HT1080 (cell line): ENCODE data around the gene PHYKPL. TPM values are rescaled to one million over a fixed set of nuclear protein-coding genes. Genes with fewer than 3 reads are reported as not detected.

ENCODE experiments used
- DNase-seq: peaks from one replicate; pipeline ENCODE4 v3.0.0-alpha.2; 2015; ENCODE audit warnings: low read depth
- polyA plus RNA-seq, 2 experiments: library from polyadenylated mRNA; depleted of rRNA; stranded (reverse); fragments of >200 nt; gene quantifications; 2 replicates each; pipeline ENCODE4 v1.2.3, GENCODE V29; 2015
- total RNA-seq: library from RNA; depleted of rRNA; stranded (reverse); fragments of >200 nt; shearing (Covaris generic); gene quantifications from 2 replicates; pipeline ENCODE4 v1.2.3, GENCODE V29; 2014; rRNA removed

PHYKPL gene
- 11.8 and 12.8 TPM in 2 replicates for total RNA-seq
- polyA plus RNA-seq (2015; cell fraction: cytosol; rRNA removed): 10.3 and 12.3 TPM in 2 replicates
- 44.0 and 47.7 TPM in 2 replicates for polyA plus RNA-seq (2015; cell fraction: nucleus; rRNA removed)

- DNase-seq: peak; percentile 62
These were observed at the start of gene PHYKPL for GRCh38 chr5:178232124-178232919. Gene PHYKPL (minus strand): TSS chr5:178232802. CDS start chr5:178232550, 252 bp downstream.

GRCh38 chr5:178282391-178282790, 49.8 kb upstream of the PHYKPL start:
- no peak for DNase-seq

DNA sequence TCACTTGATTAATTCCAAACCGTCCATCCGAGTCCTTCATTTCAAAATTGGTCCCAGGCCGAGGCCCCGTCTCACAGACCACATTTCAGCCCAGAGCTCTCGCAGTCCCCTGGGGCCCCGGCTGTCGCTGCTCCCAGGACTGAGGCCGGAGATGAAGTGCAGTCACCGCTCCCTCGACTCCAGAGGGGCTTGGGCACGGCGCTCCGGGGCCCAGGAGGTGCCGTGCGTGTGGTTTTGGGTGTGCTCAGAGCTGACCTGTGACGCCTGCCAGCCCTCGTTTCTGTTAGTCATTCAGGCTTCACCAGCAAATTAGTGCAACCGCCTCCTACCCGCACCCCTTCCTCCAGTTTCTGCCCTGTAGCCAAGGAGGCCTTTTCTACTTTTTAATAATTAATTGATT, 48.7 kb upstream of the PHYKPL start:
- no peak for DNase-seq

GRCh38 chr5:178280631-178281030, 48.0 kb upstream of the PHYKPL start:
- no peak for DNase-seq

GRCh38 chr5:178279723-178280438, 47.3 kb upstream of the PHYKPL start:
- peak; percentile 51 for DNase-seq

DNA sequence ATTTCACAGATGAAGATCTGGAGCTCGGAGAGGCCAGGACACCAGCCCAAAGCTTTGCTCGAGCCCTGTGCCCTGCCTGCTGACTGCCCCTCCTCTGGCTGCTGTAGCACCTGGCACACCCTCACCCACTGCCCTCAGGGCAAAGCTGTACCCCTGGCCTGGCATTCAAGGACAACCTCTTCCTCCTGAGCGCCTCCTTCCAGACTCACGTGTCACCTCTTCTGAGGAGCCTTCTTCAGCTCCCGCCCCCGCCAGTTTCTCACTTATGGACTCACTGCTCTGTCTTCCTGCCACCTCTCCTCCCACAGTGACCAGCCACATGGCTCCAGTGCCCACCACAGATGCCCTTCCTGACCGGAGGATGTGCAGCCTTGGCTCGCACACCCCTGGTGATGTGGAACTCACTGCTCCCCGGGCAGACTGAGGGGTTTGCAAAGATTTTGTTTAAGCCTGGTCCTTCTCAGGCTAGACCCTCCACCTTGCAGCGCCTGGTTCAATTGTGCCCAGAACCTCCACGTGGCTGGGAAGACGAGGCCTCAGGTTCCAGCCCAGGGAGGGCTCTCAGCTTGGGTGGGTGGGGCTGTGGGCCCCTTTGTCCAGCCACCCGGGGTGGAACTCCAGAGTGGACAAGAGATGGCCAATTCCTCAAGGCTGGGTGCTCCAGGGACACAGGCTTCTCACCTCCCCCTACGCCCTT, 46.6 kb upstream of the PHYKPL start:
- no peak for DNase-seq

GRCh38 chr5:178278358-178279023, 45.9 kb upstream of the PHYKPL start:
- no peak for DNase-seq

GRCh38 chr5:178277866-178278265, 45.3 kb upstream of the PHYKPL start:
- no peak for DNase-seq

DNA sequence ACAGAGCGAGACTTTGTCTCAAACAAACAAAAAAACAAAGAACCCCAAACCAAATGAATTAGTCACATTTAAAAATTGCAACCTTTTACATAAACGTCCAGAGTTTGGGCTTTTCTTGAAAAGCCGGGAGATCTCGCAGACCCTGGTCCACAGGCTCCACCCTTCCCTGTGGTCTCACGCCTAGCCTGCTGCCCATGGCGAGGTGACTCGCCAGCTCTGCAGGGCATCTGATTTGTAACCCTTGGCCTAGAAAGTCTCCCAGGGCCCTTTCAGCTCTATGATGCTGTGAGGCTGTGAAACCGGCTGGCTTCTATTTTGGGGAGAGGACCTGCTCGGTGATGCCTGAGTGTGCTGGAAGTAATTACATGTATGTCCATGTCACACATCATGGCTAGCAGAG, 44.7 kb upstream of the PHYKPL start:
- DNase-seq: no peak

DNA sequence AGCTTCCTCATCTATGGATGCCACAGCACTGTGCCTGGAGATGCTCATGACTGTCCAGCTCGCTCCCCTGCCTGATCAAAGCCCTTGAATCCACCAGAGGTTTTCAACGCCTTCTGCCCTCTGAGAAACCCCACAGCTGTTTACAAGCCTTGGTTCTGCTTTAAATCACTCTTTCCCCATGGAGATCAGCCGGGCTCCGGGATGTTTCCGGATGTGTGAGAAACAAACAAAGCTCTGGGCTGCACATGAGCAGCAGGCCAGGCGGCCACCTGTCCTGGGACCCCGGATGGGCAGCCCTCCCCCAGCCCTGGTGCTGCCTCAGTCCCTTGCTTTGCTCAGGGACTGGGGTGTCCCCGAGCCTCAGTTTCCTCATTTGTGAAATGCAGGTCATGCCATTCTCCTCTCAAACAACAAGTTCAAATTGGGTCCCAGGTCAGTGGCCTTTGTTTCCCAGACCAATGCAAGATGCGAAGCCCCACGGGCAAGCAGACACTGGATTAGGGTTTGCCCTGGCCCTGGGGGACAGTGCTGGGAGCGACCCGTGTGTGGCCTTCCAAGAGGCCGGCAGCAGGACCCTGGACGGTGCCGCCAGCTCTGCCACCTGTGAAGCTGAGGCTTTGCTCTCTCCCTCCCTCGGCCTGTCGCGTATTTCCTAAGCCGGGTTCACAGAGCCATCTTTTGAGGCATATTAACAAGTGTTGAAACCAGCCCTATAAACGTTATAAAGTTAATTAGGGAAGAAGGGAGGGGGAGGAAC, 42.4 kb upstream of the PHYKPL start:
- no peak for DNase-seq

DNA sequence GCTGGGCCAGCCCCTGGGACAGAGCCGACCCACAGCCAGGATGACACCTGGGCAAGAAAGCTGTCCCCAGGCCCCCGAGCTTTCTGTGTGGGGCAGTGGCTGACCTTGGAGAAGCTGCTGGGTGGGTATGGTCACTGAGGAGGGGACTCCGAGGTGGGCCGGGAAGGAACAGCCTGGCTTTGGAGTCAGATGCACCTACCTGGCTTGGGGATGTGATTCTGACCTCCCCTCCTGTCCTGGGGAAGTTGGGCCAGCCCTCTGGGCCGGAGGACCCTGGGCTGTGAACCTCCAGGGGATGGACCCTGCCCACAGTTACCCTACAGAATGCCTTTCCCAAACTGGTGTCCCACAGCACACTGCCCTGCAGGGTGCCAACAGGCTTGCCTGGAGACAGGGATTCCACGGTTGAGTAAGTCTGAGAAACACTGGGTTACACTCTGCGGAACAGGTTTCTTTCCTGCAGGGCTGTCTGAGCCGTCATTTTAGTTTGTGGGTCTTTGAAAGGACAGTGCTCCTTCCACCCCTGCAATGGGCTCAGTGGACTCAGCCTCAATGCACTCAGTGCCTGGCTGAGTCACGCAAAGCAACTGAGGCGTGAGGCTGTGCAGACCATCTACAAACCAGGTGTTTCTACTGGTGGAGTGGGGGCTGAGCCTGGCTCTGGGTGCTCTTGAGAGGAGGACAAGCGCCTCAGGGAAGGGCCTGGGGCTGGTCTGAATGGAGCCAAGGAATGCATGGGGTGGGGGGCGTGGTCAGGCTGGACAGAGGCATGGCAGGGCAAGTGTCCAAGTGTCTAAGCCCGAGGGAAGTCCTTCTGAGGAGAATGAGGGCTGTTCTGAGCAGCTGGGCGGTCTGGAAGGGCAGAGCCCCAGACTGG, 41.3 kb upstream of the PHYKPL start:
- no peak for DNase-seq

DNA sequence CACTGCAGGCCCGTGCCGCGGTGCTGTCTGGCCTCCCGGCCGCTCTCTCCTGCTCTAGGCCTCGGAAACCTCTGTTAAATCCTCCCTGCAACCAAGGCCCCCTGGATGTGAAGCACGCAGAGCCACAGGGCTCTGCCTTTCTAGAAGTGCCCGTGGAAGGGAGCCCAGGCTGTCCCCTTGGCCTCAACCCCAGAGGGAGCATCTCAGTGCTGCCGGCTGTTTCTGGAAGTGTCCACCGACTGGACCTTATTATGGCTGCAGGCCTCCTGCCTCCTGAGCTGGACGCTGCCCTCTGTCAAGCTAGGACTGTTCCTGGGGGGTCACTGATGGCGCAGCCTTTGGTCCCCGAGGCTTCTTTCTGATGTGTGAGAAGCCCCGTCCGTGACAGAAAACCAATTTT, 40.4 kb upstream of the PHYKPL start:
- no peak for DNase-seq

DNA sequence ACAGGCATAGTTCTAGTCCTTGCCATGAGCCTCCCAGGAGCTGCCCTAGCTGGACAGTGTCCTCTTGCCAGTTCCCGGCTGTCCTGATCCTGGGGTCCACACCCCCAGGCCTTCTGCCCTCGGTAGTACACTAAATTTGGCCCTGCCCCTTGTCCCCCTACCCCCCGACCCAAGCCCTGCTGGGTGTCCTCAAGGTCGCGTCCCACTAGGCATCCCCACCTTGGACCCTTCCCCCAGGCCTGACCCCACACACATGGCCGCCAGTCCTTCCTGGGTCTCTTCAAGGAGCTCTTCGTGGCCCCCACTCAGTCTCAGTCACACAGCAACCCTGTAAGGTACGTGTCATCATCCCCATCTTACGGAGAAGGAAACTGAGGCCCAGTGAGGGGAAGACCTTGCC, 40.0 kb upstream of the PHYKPL start:
- DNase-seq: no peak

GRCh38 chr5:178271726-178272479, 39.3 kb upstream of the PHYKPL start:
- DNase-seq: no peak

GRCh38 chr5:178271231-178271630, 38.6 kb upstream of the PHYKPL start:
- DNase-seq: no peak

DNA sequence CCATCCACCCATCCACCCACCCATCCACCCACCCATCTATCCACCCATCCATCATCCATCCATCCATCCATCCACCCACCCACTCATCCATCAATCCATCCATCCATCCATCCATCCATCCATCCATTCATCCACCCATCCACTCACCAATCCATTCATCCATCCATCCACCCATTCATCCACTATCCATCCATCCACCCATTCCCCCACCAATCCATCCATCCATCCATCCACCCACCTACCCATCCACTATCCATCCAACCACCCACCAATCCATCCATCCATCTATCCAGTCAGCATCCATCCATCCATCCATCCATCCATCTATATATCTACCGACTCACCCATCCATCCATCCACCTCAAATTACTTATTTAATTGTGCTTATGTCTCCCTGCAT, 36.9 kb upstream of the PHYKPL start:
- DNase-seq: no peak

GRCh38 chr5:178267876-178268275, 35.3 kb upstream of the PHYKPL start:
- DNase-seq: no peak

DNA sequence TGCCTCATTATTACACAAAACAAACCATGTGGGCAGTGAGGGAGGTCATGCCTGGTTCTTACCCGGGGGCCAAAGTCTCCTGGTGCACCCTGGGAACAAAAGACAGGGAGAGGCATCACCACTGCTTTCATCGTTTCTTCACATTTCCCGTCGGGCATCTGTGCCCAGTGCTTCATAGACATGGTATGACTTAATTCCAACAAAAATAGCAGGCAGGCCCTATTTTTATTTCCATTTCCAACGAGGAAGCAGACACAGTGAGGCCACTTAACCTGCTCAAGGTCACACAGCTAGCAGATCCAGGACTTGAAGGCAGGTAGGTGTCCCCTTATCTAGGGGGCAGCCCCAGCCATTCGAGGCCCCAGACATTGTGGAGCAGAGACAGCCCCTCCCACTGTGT, 34.6 kb upstream of the PHYKPL start:
- no peak for DNase-seq

DNA sequence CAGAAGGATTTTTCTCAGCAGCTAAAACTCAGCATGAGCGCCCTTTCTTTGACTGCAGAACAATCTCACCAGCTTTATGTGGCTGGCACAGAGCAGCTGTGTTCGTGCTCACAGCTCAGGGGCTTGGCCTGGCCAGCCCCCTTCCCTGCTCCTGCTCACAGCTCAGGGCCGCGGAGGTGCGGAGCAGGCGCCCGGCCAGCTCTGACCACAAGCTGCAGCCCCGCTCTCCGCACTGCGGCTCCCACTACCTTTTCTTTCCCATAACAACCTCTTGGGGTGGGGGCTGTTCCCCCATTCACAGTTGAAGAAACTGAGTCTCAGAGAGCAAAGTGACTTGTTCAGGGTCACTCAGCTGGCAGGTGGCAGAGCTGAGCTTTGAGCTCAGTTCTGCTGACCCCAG, 34.0 kb upstream of the PHYKPL start:
- no peak for DNase-seq
